ENCODE measurements around the gene DEFB123.

DEFB123 gene

DNA sequence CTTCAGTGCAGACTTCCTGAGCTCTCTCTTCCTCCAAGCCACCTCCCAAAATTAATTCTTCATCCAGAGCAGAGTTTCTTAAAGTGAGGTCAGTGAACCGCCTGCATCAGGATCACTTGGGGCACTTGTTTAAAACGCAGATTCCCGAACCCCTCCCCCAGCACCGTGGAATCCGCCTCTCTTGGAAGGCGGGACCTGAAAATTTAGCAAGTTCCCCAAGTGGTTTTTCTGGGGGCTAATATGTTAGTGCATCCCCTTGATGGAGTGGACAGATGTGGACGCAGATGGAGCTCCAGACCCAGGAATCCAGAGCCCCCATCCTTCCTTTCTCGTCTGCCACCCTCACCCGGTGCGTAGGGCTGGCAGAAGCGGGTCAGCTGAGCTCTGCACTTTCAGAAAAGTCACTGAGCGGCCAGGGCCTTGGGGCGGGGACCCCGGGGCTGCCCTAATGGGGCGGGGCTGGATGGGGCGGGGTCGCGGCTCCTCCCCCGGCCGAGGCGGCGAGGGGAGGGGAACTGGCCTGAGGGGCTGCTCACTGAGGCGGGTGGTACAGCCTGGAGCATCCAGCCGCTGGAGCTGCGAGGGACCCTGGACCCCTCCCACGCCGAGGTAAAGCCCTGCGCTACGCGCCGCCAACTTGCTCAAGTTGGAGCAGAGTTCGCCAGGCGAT lies 34.5 kb downstream of the DEFB123 start, which contains the start of the genes DEFB124 and REM1:
Gene DEFB124, minus strand, starts transcription at position 370 of the 670 bp plus-strand sequence. CDS start 2,114 bp downstream, outside the sequence.
Gene REM1, plus strand, starts transcription at position 531 of the 670 bp plus-strand sequence. CDS start 1,158 bp downstream, outside the sequence.
- DNase-seq: no peak

DNA sequence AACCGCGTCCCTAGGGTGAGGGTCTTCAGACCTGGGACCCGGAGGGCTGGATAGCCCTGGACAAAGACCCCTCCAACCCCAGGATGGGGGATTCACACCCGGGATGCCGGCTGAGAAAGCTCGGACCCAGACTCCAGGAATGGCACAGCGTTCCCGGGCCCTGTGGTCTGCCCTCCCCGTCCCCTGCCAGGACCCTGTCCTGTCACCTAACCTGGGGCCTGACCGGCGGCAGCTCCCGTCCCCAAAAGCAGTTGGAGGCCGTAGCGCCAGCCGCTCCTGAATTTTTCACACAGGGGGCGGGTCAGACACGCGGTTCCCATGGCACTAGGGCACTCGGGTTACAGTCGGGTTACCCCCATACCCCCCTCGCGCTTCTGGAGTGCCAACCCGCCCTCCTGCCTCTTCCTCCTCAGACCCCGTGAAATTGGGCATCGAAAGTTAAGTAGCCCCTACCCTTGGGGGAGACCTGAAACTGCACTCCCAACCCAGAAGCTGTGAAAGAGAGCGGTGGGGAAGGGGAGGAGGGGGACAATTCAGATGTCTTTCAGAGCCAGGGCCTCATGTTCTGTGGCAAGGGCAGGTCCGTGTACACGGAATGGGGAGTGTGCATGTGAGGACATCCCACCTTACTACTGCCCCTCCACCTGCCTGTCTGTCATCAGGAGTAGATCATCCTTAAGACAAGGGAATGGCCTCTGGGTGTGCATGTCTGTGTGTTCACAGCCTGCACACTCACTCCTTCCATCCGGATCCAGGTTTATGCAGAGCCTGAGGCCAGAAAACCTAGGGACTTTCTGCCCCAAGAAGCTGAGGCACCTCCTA lies 35.3 kb downstream of the DEFB123 start:
- no peak for DNase-seq

DNA sequence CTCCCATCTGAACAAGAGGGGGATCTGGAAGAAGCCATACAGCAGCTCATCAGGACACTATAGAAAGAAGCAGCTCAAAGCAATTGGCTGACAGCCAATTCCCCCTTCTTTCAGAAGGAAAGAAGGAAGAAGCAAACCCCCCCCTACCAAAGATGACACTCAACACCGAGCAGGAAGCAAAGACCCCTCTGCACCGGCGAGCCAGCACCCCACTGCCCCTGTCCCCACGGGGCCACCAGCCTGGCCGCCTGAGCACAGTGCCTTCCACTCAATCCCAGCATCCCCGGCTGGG lies 35.8 kb downstream of the DEFB123 start:
- DNase-seq: no peak

DNA sequence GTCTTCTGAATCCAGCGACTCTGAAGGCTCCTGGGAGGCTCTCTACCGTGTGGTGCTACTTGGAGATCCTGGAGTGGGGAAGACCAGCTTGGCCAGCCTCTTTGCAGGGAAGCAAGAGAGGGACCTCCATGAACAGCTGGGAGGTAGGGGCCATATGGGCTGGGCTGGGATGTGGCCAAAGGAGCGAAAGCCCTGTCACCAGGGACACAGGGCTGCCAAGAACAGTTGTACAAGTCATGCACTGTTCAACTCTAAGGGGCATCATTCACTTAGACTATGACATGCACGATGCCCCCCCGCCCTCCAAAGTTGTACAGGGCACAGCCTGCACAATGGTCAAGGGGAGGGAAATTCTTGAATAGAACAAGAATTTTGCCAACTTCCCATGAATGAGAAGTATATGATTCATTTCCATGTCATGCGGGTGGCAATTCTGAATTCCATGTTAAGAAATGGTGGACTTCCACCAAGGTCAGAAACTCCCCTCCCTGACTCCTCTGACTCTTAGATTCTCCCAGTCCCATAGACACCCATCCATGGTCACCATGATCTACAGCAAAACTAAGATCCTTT lies 36.3 kb downstream of the DEFB123 start:
- DNase-seq: peak; percentile 26

DNA sequence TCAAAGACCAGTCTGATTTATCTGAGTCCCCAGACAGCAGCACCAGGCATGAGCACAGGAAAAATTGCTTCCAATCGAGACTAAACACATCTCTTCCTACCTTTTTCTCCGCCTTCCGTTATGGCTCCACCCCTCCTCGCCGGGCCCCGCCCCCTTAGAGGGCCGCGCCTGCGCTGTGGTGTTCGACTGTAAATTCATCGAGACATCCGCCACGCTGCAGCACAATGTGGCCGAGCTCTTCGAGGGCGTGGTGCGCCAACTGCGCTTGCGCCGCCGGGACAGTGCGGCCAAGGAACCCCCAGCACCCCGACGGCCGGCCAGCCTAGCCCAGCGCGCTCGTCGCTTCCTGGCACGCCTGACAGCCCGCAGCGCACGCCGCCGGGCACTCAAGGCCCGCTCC lies 43.6 kb downstream of the DEFB123 start:
- DNase-seq: no peak

DNA sequence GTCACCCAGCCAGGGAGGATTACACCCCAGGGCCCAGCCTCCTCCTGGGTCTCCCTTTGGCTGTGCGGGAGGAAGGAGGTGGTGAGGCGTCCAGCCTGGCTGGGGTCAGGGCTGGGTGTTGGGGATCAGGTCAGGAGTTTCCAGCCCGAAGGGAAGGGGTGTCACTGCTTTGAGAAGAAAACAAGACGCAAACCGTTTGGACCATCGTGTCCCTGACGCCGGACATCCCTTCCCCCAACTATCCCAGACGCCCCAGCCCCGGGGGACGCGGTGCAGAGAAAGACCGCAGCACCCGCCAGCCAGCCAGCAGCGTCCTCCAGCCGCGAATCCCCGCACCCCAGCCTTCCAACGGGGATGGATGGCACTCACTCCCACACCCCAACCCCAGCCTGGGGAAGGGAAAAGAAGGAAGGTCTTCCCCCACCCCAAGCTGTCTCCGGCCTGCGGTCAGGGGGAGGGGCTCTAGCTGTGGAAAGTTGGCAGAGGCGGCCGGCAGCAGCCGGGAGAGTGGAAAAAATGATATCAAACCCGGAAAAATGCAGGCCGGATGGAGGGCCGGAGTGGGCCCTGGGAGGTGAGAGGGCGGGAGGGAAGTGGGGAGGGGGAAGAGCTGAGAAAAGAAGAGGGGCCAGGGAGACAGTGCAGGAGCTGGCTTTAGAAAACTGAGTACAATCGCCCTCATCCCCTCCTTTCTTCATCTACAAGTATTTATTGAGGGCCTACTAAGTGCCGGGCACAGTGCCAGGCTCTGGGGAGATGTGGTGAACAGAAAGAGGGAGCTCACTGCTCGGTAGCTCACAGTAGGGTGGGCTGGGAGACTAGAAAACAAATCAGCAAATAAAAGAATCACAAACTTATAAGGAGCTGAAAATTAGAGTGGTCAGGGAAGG lies 45.3 kb downstream of the DEFB123 start:
- DNase-seq: no peak

DNA sequence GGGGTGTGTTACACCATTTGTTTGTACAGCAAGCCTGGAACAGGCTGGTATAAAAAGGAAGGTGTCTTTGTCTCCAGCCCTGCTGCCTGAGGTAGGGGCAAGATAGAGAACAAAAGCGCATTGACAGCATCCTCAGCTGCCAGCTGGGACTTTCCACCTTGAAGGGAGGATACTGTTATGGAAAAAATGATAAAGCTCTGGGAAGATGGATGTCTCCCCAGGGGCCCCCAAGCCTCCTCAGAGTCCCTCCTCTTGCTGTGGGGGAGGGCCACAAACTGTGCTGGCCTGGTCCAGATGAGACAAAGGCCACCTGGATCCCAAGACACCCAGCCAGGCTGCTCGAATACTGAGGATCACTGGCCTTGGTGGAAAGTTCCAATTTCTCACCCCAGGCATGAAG lies 47.7 kb downstream of the DEFB123 start:
- DNase-seq: no peak

DNA sequence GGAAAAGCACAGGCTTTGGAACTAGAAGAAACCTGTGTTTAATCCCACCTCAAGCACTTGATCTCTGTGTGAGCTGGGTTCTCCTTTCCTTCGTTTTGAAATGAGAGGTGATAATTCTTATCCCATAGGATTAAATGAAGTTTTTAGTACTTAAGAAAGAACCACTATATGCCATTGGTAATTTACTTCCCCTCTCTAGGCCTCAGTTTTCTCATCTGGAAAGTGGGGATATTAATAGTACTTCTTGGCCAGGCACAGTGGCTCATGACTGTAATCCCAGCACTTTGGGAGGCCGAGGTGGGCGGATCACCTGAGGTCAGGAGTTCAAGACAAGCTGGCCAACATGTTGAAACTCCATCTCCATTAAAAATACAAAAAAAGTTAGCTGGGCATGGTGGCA lies 48.7 kb downstream of the DEFB123 start:
- DNase-seq: no peak

DNA sequence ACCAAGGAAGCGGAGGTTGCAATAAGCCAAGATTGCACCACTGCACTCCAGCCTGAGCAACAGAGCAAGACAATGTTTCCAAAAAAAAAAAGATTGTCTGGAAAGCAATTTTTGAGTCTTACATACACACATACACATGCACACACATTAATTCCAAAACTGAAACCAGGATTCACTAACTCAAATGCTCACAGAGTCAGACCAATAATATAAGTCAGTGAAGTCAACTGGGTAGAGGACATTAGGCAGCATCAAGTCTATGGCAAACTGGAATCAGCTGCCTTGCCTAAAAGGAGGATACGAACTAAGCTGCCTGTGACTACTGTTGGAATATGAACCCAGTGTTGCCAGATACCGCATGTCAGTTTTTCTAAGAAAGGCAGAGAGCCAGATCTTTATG lies 50.3 kb downstream of the DEFB123 start:
- no peak for DNase-seq

DNA sequence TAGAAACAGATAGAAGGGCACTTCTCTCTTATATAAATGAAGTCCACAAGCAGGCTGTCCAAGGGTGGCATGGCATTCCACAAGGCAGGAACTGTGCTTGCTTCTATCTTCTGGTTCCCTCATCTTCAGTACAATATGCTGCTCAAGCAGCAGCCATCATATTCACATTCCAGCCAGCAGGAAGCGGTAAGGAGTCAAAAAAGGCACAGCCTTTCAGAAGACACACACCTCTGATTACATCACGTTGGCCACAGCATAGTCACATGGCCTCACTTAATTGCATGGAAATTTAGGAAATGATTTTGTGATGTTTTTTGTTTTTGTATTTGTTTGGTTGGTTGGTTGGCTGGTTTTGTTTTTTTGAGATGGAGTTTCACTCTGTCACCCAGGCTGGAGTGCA lies 53.7 kb downstream of the DEFB123 start:
- DNase-seq: peak; percentile 15

DNA sequence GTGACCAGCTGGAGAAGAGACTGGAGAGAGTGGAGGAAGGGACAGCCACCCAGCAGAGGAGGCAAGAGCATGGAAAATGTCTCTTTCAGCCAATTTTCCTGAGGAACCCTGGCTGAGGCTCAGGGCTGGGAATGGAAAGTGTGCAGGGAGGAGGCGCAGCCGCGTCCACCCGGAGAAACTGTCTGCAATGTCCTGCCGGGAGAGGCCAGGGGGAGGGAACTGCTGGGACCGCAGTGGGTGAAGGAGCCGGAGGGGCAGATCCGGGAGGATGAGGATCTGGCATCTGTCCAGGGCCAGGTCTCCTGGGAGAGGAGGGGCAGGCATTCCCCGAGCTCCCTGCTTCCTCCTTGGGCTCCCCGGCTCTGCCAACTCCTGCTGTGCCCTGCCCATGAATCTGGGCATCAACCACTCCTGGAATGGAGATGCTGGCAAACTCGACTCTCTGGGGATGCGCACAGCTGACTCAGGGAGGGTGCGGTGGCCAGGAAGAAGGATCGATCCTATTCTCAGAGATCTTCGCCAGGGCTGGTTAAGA lies 56.4 kb downstream of the DEFB123 start:
- DNase-seq: no peak

DNA sequence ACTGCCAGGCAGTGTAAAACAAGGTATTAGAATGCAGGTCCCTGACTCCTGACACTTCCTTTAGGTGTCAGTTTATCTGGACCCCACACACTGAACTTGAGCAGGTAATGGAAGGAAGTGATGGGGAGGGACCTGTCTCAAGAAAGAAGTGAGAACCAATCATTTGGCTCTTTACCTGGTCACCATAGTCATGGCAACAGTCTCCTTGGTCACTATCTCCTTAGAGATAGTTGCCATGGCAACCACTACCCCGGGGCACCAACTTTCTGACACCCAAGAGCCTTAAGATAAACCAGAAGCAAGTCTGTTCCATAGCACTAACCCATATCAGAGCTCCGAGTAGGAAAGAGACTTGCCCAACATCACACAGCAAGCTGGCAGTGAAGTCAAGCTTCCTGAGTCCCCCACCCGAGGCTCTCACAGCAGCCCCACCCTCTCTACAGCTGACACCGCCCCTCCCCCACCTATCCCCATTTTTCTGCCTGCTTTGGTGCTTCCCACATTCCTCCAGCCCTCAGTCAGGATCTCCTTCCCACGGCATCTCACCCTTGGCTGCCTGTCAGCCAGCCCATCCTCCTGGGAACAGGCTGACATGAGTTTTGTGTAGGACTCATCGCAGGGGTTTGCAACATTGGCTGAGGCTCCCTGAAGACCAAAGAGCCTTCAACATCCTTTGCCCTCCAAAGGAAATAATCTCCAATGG lies 57.6 kb downstream of the DEFB123 start:
- no peak for DNase-seq

Measured in inflammatory macrophage treated with lipopolysaccharide for 4 hours (primary cell).